PC-3 (cell line): ENCODE results near the gene RAB11FIP4. TPM values are rescaled to one million over a fixed set of nuclear protein-coding genes. Genes with fewer than 3 reads are reported as not detected.

Experiments
- ATAC-seq: fragments of 200-7000 bp; cut with Tn5 transposase; 2 replicates; pipeline ENCODE4 v1.9.1; 2020; ENCODE audit warnings: mild to moderate bottlenecking, moderate library complexity
- BruUV-seq: library from RNA; stranded (reverse); fragments of 400-500 nt; replicated peaks from 2 replicates; lab custom pipeline; 2021; lab: Mats Ljungman, UMichigan
- CTCF ChIA-PET: fragments of 300-600 bp; sonication (Branson Sonifier 250); formaldehyde crosslinking; loops from one replicate; lab custom pipeline; 2022; ENCODE audit warnings: antibody characterized with exemption; lab: Charles Lee
- POLR2A ChIA-PET: fragments of 300-600 bp; sonication (Branson Sonifier 250); formaldehyde crosslinking; loops from one replicate; lab custom pipeline; 2022; ENCODE audit warnings: antibody characterized with exemption; ENCODE audit not compliant: unreplicated experiment; lab: Charles Lee
- DNase-seq: peaks from one replicate; pipeline ENCODE4 v3.0.0-alpha.2; 2015
- H2AFZ ChIP-seq: fragments of 300-600 bp; sonication (generic); 2 replicates; pipeline ENCODE4 v1.6.0; 2016; ENCODE audit warnings: antibody characterized with exemption, low read length
- H3F3A ChIP-seq: fragments of 300-600 bp; sonication (generic); one replicate; pipeline ENCODE4 v1.6.0; 2017; ENCODE audit warnings: antibody characterized with exemption, low read length, control low read depth, mild to moderate bottlenecking; ENCODE audit not compliant: unreplicated experiment
- H3K27ac ChIP-seq: fragments of 300-600 bp; sonication (generic); 2 replicates; pipeline ENCODE4 v1.5.1; 2016; ENCODE audit warnings: mild to moderate bottlenecking, low read length
- H3K27me3 ChIP-seq: fragments of 300-600 bp; sonication (generic); 2 replicates; pipeline ENCODE4 v1.6.1; 2016; ENCODE audit warnings: low read length, mixed read lengths
- H3K36me3 ChIP-seq: fragments of 300-600 bp; sonication (generic); 2 replicates; pipeline ENCODE4 v1.6.1; 2016; ENCODE audit warnings: low read depth, mixed run types, low read length, mixed read lengths
- H3K4me1 ChIP-seq: fragments of 300-600 bp; sonication (generic); 2 replicates; pipeline ENCODE4 v1.5.1; 2016; ENCODE audit warnings: low read length; ENCODE audit not compliant: insufficient read depth
- H3K4me2 ChIP-seq: fragments of 300-600 bp; sonication (generic); 2 replicates; pipeline ENCODE4 v1.6.0; 2016; ENCODE audit warnings: low read length
- H3K4me3 ChIP-seq: fragments of 300-600 bp; sonication (generic); 2 replicates; pipeline ENCODE4 v1.5.1; 2016; ENCODE audit warnings: mild to moderate bottlenecking, low read length, mixed read lengths
- H3K79me2 ChIP-seq: fragments of 300-600 bp; sonication (generic); 2 replicates; pipeline ENCODE4 v1.6.1; 2017; ENCODE audit warnings: low read length, mixed read lengths
- H3K9ac ChIP-seq: fragments of 300-600 bp; sonication (generic); 2 replicates; pipeline ENCODE4 v1.6.0; 2016; ENCODE audit warnings: mild to moderate bottlenecking, low read length
- H3K9me2 ChIP-seq: fragments of 300-600 bp; sonication (generic); replicated peaks from 2 replicates; pipeline ENCODE4 v1.6.1; 2016; ENCODE audit warnings: mixed run types, low read length, mixed read lengths
- H3K9me3 ChIP-seq: fragments of 300-600 bp; sonication (generic); 2 replicates; pipeline ENCODE4 v1.6.1; 2016; ENCODE audit warnings: low read length, mixed read lengths
- H4K20me1 ChIP-seq: fragments of 300-600 bp; sonication (generic); 2 replicates; pipeline ENCODE4 v1.6.1; 2016; ENCODE audit warnings: low read length, mixed read lengths
- EZH2 ChIP-seq: fragments of 300-600 bp; sonication (generic); IDR thresholded peaks from one replicate; pipeline ENCODE4 v1.6.1; 2017; ENCODE audit warnings: antibody characterized with exemption, mild to moderate bottlenecking, low read length; ENCODE audit not compliant: unreplicated experiment
- EZH2phosphoT487 ChIP-seq: fragments of 300-600 bp; sonication (generic); IDR thresholded peaks from 2 replicates; pipeline ENCODE4 v1.6.1; 2018; ENCODE audit warnings: mild to moderate bottlenecking, antibody characterized with exemption, low read length, borderline replicate concordance
- intact Hi-C: fragments of 100-400 bp; cut with micrococcal nuclease; formaldehyde crosslinking; loops from 2 replicates; pipeline ENCODE4 v1.9.0; 2023
- total RNA-seq: library from RNA; depleted of rRNA; stranded (reverse); fragments of >200 nt; gene quantifications from 2 replicates; pipeline ENCODE4 v1.2.3, GENCODE V29; 2014
- TF ChIP-seq, protein P1 (sequence below): fragments of 300-600 bp; sonication (generic); conservative IDR thresholded peaks from 2 replicates; pipeline ENCODE4 v1.5.1; 2017; ENCODE audit warnings: antibody characterized with exemption, low read depth, mild to moderate bottlenecking, low read length

Gene RAB11FIP4
- total RNA-seq, 1 experiment from 2014 or later: 4.2 TPM

DNA sequence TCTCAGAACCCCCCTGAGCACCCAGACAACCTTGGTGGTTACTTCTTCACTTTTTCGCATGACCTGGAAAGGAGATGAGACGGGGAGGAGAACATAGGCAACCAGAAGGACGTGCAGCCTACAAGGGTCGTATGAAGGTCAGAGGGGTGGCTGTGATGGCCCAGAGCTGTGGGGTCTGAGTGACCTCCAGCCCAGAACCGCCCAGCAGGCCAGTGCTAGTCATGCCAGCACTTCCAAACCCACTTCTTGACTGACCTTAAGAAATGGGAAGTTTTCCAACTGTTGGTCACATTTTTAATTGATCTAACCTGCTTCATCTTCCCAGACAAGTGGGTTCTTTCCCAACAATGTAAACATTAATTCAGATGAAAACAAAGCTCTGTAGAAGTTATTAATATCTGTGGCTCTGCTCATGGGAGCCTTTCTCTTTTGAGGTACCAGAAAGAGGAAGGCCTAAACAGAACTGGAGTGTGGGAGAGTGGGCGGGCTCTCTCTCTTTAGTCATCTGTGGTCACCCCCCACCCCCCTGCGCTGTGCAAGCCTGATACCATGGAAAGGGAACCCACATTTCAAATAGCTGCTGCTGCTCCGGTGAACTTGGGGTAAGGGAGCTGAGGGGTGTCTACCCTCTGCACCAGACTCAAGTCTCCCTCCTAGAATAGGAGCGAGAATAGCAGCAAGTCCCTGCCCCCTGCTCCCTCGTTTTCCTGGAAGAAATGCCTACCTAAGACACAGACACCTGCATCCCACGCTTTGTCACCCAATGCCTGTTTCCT lies 101.6 kb downstream of the RAB11FIP4 start:
- peaks cover 4% of the 10 kb centered on the region; the same call in 1 of the 2 replicates for H3K4me1 ChIP-seq
- ChIA-PET CTCF (interaction anchor here (0.6 kb wide), 1 partner anchor 357 kb away, joined by 11 read pairs; no protein-coding TSS in a partner anchor), POLR2A (no interaction called here)
- TF ChIP-seq, protein P1, sequence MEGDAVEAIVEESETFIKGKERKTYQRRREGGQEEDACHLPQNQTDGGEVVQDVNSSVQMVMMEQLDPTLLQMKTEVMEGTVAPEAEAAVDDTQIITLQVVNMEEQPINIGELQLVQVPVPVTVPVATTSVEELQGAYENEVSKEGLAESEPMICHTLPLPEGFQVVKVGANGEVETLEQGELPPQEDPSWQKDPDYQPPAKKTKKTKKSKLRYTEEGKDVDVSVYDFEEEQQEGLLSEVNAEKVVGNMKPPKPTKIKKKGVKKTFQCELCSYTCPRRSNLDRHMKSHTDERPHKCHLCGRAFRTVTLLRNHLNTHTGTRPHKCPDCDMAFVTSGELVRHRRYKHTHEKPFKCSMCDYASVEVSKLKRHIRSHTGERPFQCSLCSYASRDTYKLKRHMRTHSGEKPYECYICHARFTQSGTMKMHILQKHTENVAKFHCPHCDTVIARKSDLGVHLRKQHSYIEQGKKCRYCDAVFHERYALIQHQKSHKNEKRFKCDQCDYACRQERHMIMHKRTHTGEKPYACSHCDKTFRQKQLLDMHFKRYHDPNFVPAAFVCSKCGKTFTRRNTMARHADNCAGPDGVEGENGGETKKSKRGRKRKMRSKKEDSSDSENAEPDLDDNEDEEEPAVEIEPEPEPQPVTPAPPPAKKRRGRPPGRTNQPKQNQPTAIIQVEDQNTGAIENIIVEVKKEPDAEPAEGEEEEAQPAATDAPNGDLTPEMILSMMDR: no peak
- TF ChIP-seq EZH2phosphoT487 (no peak), EZH2 (no peak)
- no peak overlapping the region for H3K4me3 ChIP-seq
- no peaks in the 10 kb centered on the region for H3F3A ChIP-seq
- H3K36me3 ChIP-seq: no peaks in the 10 kb centered on the region
- ATAC-seq: no peak
- no TSS peak for BruUV-seq
- no peaks in the 10 kb centered on the region for H3K79me2 ChIP-seq
- no peaks in the 10 kb centered on the region for H3K9me2 ChIP-seq
- H2AFZ ChIP-seq: no peak overlapping the region
- no peaks in the 10 kb centered on the region for H3K9me3 ChIP-seq
- H3K27me3 ChIP-seq: no peaks in the 10 kb centered on the region
- DNase-seq: no peak
- no peak overlapping the region for H3K9ac ChIP-seq
- no peak overlapping the region for H3K4me2 ChIP-seq
- no peak overlapping the region for H3K27ac ChIP-seq
- H4K20me1 ChIP-seq: no peaks in the 10 kb centered on the region
- intact Hi-C loops: no loop called here

DNA sequence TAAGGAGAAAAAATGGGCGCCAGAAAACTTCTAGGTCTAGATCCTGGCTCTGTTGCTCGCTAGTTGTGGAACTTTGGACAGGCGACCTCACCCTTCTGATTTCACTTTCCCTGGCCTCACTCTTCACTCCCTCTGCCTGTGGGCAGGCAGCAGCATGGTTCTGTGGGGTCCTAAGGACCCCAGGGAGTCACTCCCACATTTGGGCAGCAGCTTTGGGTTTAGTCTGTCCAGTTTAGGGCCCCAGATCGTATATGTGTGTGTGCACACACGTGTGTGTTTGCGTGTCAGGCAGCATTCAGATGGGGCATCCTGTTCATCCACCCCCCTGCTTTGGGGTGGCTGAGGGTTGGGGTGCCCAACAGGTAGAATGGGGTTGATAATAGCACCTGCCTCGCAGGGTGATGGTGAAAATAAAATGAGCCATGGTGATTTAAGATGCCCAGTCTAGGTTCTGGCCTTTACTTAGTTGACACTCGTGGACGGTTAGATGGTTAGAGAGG lies 102.2 kb downstream of the RAB11FIP4 start:
- Histone ChIP-seq H3K9ac (no peak overlapping the region), H3K4me2 (no peak overlapping the region), H3K27ac (no peak overlapping the region), H3K27me3 (no peaks in the 10 kb centered on the region), H2AFZ (no peak overlapping the region), H3F3A (no peaks in the 10 kb centered on the region), H3K4me3 (no peak overlapping the region), H3K9me3 (no peaks in the 10 kb centered on the region), H4K20me1 (no peaks in the 10 kb centered on the region), H3K79me2 (no peaks in the 10 kb centered on the region), H3K9me2 (no peaks in the 10 kb centered on the region), H3K36me3 (no peaks in the 10 kb centered on the region), H3K4me1 (peaks cover 4% of the 10 kb centered on the region; the same call in 1 of the 2 replicates)
- ATAC-seq: no peak
- BruUV-seq: no TSS peak
- ChIA-PET CTCF (interaction anchor here (0.6 kb wide), 1 partner anchor 358 kb away, joined by 11 read pairs; no protein-coding TSS in a partner anchor), POLR2A (no interaction called here)
- intact Hi-C loops: no loop called here
- TF ChIP-seq, protein P1: no peak
- no peak for TF ChIP-seq EZH2phosphoT487
- TF ChIP-seq EZH2: no peak
- no peak for DNase-seq
